Measurements from ENCODE around the gene USP9Y.
"Not testable (repeated sequence)": the region's sequence is repeated elsewhere in the genome, so short reads cannot be mapped to it uniquely, and the experiment has no call there.

USP9Y gene

GRCh38 chrY:12701181-12701695, at the start of gene USP9Y:
USP9Y (plus strand) TSS chrY:12701231; CDS start chrY:12709448, 8,217 bp downstream.
- Histone ChIP-seq H3K4me3 (no peak within 1 kb of the TSS), H3K27ac (no peak within 1 kb of the TSS), H3K27me3 (no peaks in the 10 kb centered on the region), H3K9me3 (no peaks in the 10 kb centered on the region), H3K36me3 (no peaks in the 10 kb centered on the region), H3K4me1 (no peaks in the 10 kb centered on the region)
- no peak for TF ChIP-seq CTCF (IDR thresholded peaks at IDR 0.05)
- intact Hi-C loops (cut with DNase I; ENCODE audit: low total_unique reads): no loop called here
- DNase-seq: no peak

GRCh38 chrY:12651621-12652036, 49.4 kb upstream of the USP9Y start:
- peak overlapping the region in 1 of 2 donors; percentile 39 for H3K27ac ChIP-seq
- intact Hi-C loops (cut with DNase I; ENCODE audit: low total_unique reads): no loop called here

GRCh38 chrY:12661745-12662681, 39.0 kb upstream of the USP9Y start:
- H3K27me3 ChIP-seq: no peaks in the 10 kb centered on the region
- TF ChIP-seq CTCF (IDR thresholded peaks at IDR 0.05): no peak
- H3K9me3 ChIP-seq: no peaks in the 10 kb centered on the region
- H3K4me1 ChIP-seq: peaks cover 0 to 12% (median 0%) of the 10 kb centered on the region in 4 donors
- H3K36me3 ChIP-seq: no peaks in the 10 kb centered on the region
- H3K4me3 ChIP-seq: peak overlapping the region; percentile 64 to 73
- intact Hi-C loops (cut with DNase I; ENCODE audit: low total_unique reads): no loop called here
- DNase-seq: peak; percentile 63 to 86
- peak overlapping the region; percentile 83 to 85 for H3K27ac ChIP-seq

More at GRCh38 chrY:12651621-12652036, 49.4 kb upstream of the USP9Y start:
- Histone ChIP-seq H3K27me3 (no peaks in the 10 kb centered on the region), H3K4me3 (no peak overlapping the region), H3K9me3 (no peaks in the 10 kb centered on the region), H3K4me1 (no peaks in the 10 kb centered on the region), H3K36me3 (no peaks in the 10 kb centered on the region)
- no peak for DNase-seq
- no peak for TF ChIP-seq CTCF (IDR thresholded peaks at IDR 0.05)

- peak overlapping the region; percentile 83 to 85 for H3K27ac ChIP-seq
- intact Hi-C loops (cut with DNase I; ENCODE audit: low total_unique reads): no loop called here
- no peaks in the 10 kb centered on the region for H3K9me3 ChIP-seq
- H3K4me1 ChIP-seq: peaks cover 0 to 12% (median 0%) of the 10 kb centered on the region in 4 donors
- no peaks in the 10 kb centered on the region for H3K36me3 ChIP-seq
- peak overlapping the region; percentile 64 to 73 for H3K4me3 ChIP-seq
- H3K27me3 ChIP-seq: no peaks in the 10 kb centered on the region
- DNase-seq: peak; percentile 35 to 60
- TF ChIP-seq CTCF (IDR thresholded peaks at IDR 0.05): no peak
These were observed 38.1 kb upstream of the USP9Y start for GRCh38 chrY:12662745-12663591.

- intact Hi-C loops (cut with DNase I; ENCODE audit: low total_unique reads); DNase-seq; H3K9me3 ChIP-seq; H3K36me3 ChIP-seq; H3K27me3 ChIP-seq: not testable (repeated sequence)
- Histone ChIP-seq H3K27ac (peak overlapping the region; percentile 83 to 85), H3K4me1 (peaks cover 0 to 12% (median 0%) of the 10 kb centered on the region in 4 donors), H3K4me3 (peak overlapping the region; percentile 64 to 73)
These were observed 37.2 kb upstream of the USP9Y start for GRCh38 chrY:12663845-12664244.
